ENCODE data around the gene TMEM129.

GRCh38 chr4:1770245-1770644 lies 49.1 kb upstream of the TMEM129 start:
- no peak for TF ChIP-seq CTCF (IDR thresholded peaks at IDR 0.05)
- TF ChIP-seq POLR2AphosphoS5 (IDR thresholded peaks at IDR 0.05): no peak
